Peyer's patch (tissue), 4 donors: ENCODE data around the gene CDH4. TPM values are rescaled to one million over a fixed set of nuclear protein-coding genes. Genes with fewer than 3 reads are reported as not detected.
"Not testable (repeated sequence)": the region's sequence is repeated elsewhere in the genome, so short reads cannot be mapped to it uniquely, and the experiment has no call there.

ENCODE experiments used
- DNase-seq, 3 donors: peaks; one replicate each; pipeline ENCODE4 v3.0.0-alpha.2; 2017 to 2019
- H3K27ac ChIP-seq, 4 donors: fragments of 200-600 bp; sonication (generic); one replicate each; pipeline ENCODE4 v1.5.1; 2016 to 2019
- H3K27me3 ChIP-seq, 2 donors: fragments of 200-600 bp; sonication (generic); one replicate each; pipeline ENCODE4 v1.5.1; 2019
- H3K36me3 ChIP-seq, 3 donors: fragments of 200-600 bp; sonication (generic); one replicate each; pipeline ENCODE4 v1.5.1; 2016 to 2019
- H3K4me1 ChIP-seq, 4 donors: fragments of 200-600 bp; sonication (generic); one replicate each; pipeline ENCODE4 v1.5.1; 2016 to 2019
- H3K4me3 ChIP-seq, 4 donors: fragments of 200-600 bp; sonication (generic); 1 replicate in 3 of 4; 2 replicates in 1 of 4; pipeline ENCODE4 v1.5.1; 2016 to 2019; ENCODE audit warnings: mild to moderate bottlenecking in 1 of 4
- H3K9me3 ChIP-seq, 4 donors: fragments of 200-600 bp; sonication (generic); one replicate each; pipeline ENCODE4 v1.5.1; 2016 to 2019; ENCODE audit warnings: mild to moderate bottlenecking in 1 of 4
- POLR2A ChIP-seq, 2 donors: fragments of 450-650 bp; IDR thresholded peaks; one replicate each; pipeline ENCODE4 v1.5.1; 2017; ENCODE audit warnings: antibody characterized with exemption in 2 of 2, mild to moderate bottlenecking in 2 of 2, moderate library complexity in 2 of 2
- total RNA-seq, 4 donors: library from RNA; depleted of rRNA; stranded (reverse); fragments of >200 nt; gene quantifications; one replicate each; pipeline ENCODE4 v1.1.0, GENCODE V29; 2016
- TF ChIP-seq, protein P1 (sequence below), 6 experiments: fragments of 450-650 bp in 4 of 6; fragments of 200-600 bp in 2 of 6; sonication (generic) in 1 of 6; IDR thresholded peaks; one replicate each; pipeline ENCODE4 v1.5.1; 2017 to 2019; ENCODE audit warnings: antibody characterized with exemption in 6 of 6, mild to moderate bottlenecking in 3 of 6, moderate library complexity in 1 of 6

CDH4 gene
- total RNA-seq, 4 donors from 2014 or later = 0.27 TPM; not detected in 3

DNA sequence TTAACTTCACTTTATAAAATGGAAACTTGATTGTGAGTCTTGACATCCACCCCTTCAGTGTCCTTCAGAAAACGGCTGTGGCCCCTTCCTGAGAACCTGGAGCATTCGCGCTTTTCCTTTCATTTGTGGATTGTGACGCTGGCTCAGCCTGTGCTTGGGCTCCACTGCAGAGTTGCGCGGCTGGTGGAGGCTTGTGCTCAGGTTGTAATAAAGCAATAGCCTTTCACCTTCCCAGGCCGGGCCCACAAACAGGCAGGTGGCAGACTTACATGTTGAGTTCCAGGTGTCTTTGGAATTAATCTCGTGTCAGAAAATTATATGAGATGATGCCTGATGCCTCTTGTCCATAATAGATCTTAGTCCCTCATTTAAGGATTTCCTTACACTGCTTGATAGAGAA, 199.9 kb downstream of the CDH4 start:
- peaks cover 0 to 3% of the 10 kb centered on the region in 2 donors for H3K27me3 ChIP-seq
- H3K36me3 ChIP-seq = no peaks in the 10 kb centered on the region
- no peak overlapping the region for H3K4me3 ChIP-seq
- TF ChIP-seq POLR2A (IDR thresholded peaks at IDR 0.05) = no peak
- no peak for DNase-seq
- no peaks in the 10 kb centered on the region for H3K9me3 ChIP-seq
- H3K4me1 ChIP-seq = no peaks in the 10 kb centered on the region
- no peak overlapping the region for H3K27ac ChIP-seq

- H3K4me3 ChIP-seq = no peak overlapping the region
- H3K27me3 ChIP-seq = peaks cover 0 to 3% of the 10 kb centered on the region in 2 donors
- no peaks in the 10 kb centered on the region for H3K36me3 ChIP-seq
- DNase-seq = no peak
- H3K4me1 ChIP-seq = no peaks in the 10 kb centered on the region
- no peak overlapping the region for H3K27ac ChIP-seq
- no peak for TF ChIP-seq POLR2A (IDR thresholded peaks at IDR 0.05)
- TF ChIP-seq, protein P1, sequence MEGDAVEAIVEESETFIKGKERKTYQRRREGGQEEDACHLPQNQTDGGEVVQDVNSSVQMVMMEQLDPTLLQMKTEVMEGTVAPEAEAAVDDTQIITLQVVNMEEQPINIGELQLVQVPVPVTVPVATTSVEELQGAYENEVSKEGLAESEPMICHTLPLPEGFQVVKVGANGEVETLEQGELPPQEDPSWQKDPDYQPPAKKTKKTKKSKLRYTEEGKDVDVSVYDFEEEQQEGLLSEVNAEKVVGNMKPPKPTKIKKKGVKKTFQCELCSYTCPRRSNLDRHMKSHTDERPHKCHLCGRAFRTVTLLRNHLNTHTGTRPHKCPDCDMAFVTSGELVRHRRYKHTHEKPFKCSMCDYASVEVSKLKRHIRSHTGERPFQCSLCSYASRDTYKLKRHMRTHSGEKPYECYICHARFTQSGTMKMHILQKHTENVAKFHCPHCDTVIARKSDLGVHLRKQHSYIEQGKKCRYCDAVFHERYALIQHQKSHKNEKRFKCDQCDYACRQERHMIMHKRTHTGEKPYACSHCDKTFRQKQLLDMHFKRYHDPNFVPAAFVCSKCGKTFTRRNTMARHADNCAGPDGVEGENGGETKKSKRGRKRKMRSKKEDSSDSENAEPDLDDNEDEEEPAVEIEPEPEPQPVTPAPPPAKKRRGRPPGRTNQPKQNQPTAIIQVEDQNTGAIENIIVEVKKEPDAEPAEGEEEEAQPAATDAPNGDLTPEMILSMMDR (IDR thresholded peaks at IDR 0.05) = no peak
- no peaks in the 10 kb centered on the region for H3K9me3 ChIP-seq
Observed at GRCh38 chr20:61453219-61453618, 201.2 kb downstream of the CDH4 start.

- H3K36me3 ChIP-seq, H3K27ac ChIP-seq, H3K9me3 ChIP-seq, H3K4me3 ChIP-seq, DNase-seq, H3K4me1 ChIP-seq, H3K27me3 ChIP-seq: not testable (repeated sequence)
Observed at GRCh38 chr20:61453623-61454022, 201.6 kb downstream of the CDH4 start.

- H3K27ac ChIP-seq = no peak overlapping the region
- no peaks in the 10 kb centered on the region for H3K9me3 ChIP-seq
Observed at GRCh38 chr20:61454053-61454452, 202.0 kb downstream of the CDH4 start.

DNA sequence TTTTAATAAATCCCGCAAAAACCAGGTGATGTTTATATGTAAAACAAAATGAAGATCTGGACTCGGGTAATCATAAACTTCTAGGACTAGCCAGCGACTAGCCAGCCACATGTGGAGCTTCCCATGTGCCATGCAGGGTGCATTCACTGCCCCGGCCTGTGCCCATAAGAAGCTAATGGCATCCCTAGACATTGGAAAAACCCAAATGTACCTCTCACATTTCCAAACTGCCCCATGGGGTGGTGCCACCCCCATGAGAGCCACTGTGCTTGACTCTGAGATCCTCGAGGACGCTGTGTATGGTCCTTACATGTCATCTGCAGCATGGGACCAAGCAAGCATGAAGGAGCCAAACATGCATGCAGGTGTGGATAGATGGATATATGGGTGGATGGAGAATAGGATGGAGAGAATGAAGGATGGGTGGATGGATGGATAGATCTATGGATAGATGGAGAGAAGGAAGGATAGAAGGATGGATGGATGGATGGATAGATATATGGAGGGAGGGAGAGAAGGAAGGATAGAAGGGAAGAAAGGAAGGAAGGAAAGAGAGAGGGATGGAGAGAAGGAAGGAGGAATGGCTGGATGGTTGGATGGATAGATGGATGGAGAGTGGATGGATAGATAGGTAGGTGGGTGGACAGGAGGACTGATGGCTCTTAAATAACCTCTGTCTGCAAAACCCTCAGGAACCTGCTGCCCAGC, 203.6 kb downstream of the CDH4 start:
- H3K4me3 ChIP-seq = no peak overlapping the region
- no peaks in the 10 kb centered on the region for H3K4me1 ChIP-seq
- DNase-seq = no peak
- H3K9me3 ChIP-seq = no peaks in the 10 kb centered on the region
- H3K27ac ChIP-seq = no peak overlapping the region
- no peaks in the 10 kb centered on the region for H3K36me3 ChIP-seq
- no peaks in the 10 kb centered on the region for H3K27me3 ChIP-seq
- TF ChIP-seq, protein P1 (IDR thresholded peaks at IDR 0.05) = no peak
- TF ChIP-seq POLR2A (IDR thresholded peaks at IDR 0.05) = no peak

More at GRCh38 chr20:61454053-61454452, 202.0 kb downstream of the CDH4 start:
- DNase-seq = no peak
- TF ChIP-seq POLR2A (IDR thresholded peaks at IDR 0.05) = no peak
- TF ChIP-seq, protein P1 (IDR thresholded peaks at IDR 0.05) = no peak
- no peak overlapping the region for H3K4me3 ChIP-seq
- no peaks in the 10 kb centered on the region for H3K36me3 ChIP-seq
- peaks cover 0 to under 1% of the 10 kb centered on the region in 2 donors for H3K27me3 ChIP-seq
- no peaks in the 10 kb centered on the region for H3K4me1 ChIP-seq

GRCh38 chr20:61457725-61458124, 205.7 kb downstream of the CDH4 start:
- Histone ChIP-seq H3K27ac (no peak overlapping the region), H3K27me3 (no peaks in the 10 kb centered on the region), H3K4me1 (no peaks in the 10 kb centered on the region), H3K9me3 (no peaks in the 10 kb centered on the region), H3K36me3 (no peaks in the 10 kb centered on the region), H3K4me3 (no peak overlapping the region)
- TF ChIP-seq, protein P1 (IDR thresholded peaks at IDR 0.05) = no peak
- DNase-seq = no peak
